ENCODE data around the gene MTO1.
"Not testable (repeated sequence)": the region's sequence is repeated elsewhere in the genome, so short reads cannot be mapped to it uniquely, and the experiment has no call there.

MTO1 gene

GRCh38 chr6:73505142-73505541, 43.6 kb downstream of the MTO1 start:
- no peak for DNase-seq

GRCh38 chr6:73505705-73506104, 44.2 kb downstream of the MTO1 start:
- DNase-seq, result not testable (repeated sequence)

- DNase-seq, result no peak
These were observed 44.7 kb downstream of the MTO1 start for GRCh38 chr6:73506246-73506645.

GRCh38 chr6:73508776-73509175, 47.2 kb downstream of the MTO1 start:
- no peak for DNase-seq

- no peak for DNase-seq
These were observed 48.3 kb downstream of the MTO1 start for GRCh38 chr6:73509851-73510250.

- no peak for DNase-seq
These were observed 50.3 kb downstream of the MTO1 start for GRCh38 chr6:73511796-73512195.

- DNase-seq, result no peak
These were observed 51.9 kb downstream of the MTO1 start for GRCh38 chr6:73513496-73513854.

- DNase-seq, result no peak
These were observed 53.2 kb downstream of the MTO1 start for GRCh38 chr6:73514746-73515110.

GRCh38 chr6:73515204-73515655, 53.7 kb downstream of the MTO1 start:
- no peak for DNase-seq

GRCh38 chr6:73516514-73517489, 55.3 kb downstream of the MTO1 start:
- DNase-seq, result no peak

- DNase-seq, result not testable (repeated sequence)
These were observed 56.8 kb downstream of the MTO1 start for GRCh38 chr6:73518100-73518981.

GRCh38 chr6:73518982-73519881, 57.7 kb downstream of the MTO1 start:
- not testable (repeated sequence) for DNase-seq

- DNase-seq, result peak; percentile 75
These were observed 58.6 kb downstream of the MTO1 start for GRCh38 chr6:73519926-73520687.

- peak; percentile 99 for DNase-seq
These were observed 59.3 kb downstream of the MTO1 start, which contains the start of gene EEF1A1 for GRCh38 chr6:73520688-73521350. Gene EEF1A1, minus strand, starts transcription at chr6:73521032. Its CDS starts 1,006 bp downstream, at chr6:73520026.

- DNase-seq, result peak; percentile 77
These were observed 59.9 kb downstream of the MTO1 start for GRCh38 chr6:73521351-73521985.

GRCh38 chr6:73523434-73524123, 62.0 kb downstream of the MTO1 start:
- DNase-seq, result no peak

GRCh38 chr6:73525546-73526330, 64.2 kb downstream of the MTO1 start:
- no peak for DNase-seq

GRCh38 chr6:73528897-73529296, 67.4 kb downstream of the MTO1 start:
- no peak for DNase-seq

GRCh38 chr6:73532293-73532692, 70.8 kb downstream of the MTO1 start:
- no peak for DNase-seq
